Measurements from ENCODE around the gene MMAA.
"Not testable (repeated sequence)": the region's sequence is repeated elsewhere in the genome, so short reads cannot be mapped to it uniquely, and the experiment has no call there.

Gene MMAA

GRCh38 chr4:145635630-145636029 lies 16.4 kb downstream of the MMAA start:
- DNase-seq: no peak

GRCh38 chr4:145639186-145639698 lies 20.1 kb downstream of the MMAA start:
- no peak for DNase-seq

- not testable (repeated sequence) for DNase-seq
Observed at GRCh38 chr4:145640236-145640635, 21.1 kb downstream of the MMAA start.

GRCh38 chr4:145643295-145643694 lies 24.1 kb downstream of the MMAA start:
- DNase-seq: no peak

- no peak for DNase-seq
Observed at GRCh38 chr4:145644699-145645098, 25.5 kb downstream of the MMAA start.

- DNase-seq: no peak
Observed at GRCh38 chr4:145656156-145656555, 37.0 kb downstream of the MMAA start.

- no peak for DNase-seq
Observed at GRCh38 chr4:145660064-145660463, 40.9 kb downstream of the MMAA start.

- DNase-seq: no peak
Observed at GRCh38 chr4:145663194-145663593, 44.0 kb downstream of the MMAA start.

GRCh38 chr4:145665773-145666172 lies 46.6 kb downstream of the MMAA start:
- no peak for DNase-seq

GRCh38 chr4:145670422-145670821 lies 51.2 kb downstream of the MMAA start:
- no peak for DNase-seq

GRCh38 chr4:145679520-145679919 lies 60.3 kb downstream of the MMAA start:
- DNase-seq: no peak

- DNase-seq: no peak
Observed at GRCh38 chr4:145679991-145680455, 60.8 kb downstream of the MMAA start, which contains the start of gene C4orf51. Gene C4orf51, plus strand, starts transcription at chr4:145680146. Its CDS starts 58 bp downstream, at chr4:145680204.

- DNase-seq: no peak
Observed at GRCh38 chr4:145680902-145681301, 61.7 kb downstream of the MMAA start.

- DNase-seq: no peak
Observed at GRCh38 chr4:145681518-145681917, 62.3 kb downstream of the MMAA start.

- no peak for DNase-seq
Observed at GRCh38 chr4:145681956-145682355, 62.8 kb downstream of the MMAA start.

GRCh38 chr4:145686991-145687390 lies 67.8 kb downstream of the MMAA start:
- DNase-seq: no peak

GRCh38 chr4:145690610-145691009 lies 71.4 kb downstream of the MMAA start:
- DNase-seq: no peak

GRCh38 chr4:145691416-145691815 lies 72.2 kb downstream of the MMAA start:
- not testable (repeated sequence) for DNase-seq

GRCh38 chr4:145694929-145695328 lies 75.7 kb downstream of the MMAA start:
- DNase-seq: no peak

GRCh38 chr4:145697332-145697731 lies 78.1 kb downstream of the MMAA start:
- DNase-seq: no peak

GRCh38 chr4:145698507-145698906 lies 79.3 kb downstream of the MMAA start:
- DNase-seq: no peak

GRCh38 chr4:145703850-145704497 lies 84.8 kb downstream of the MMAA start:
- no peak for DNase-seq

- no peak for DNase-seq
Observed at GRCh38 chr4:145709336-145709735, 90.2 kb downstream of the MMAA start.

Data from activated CD4-positive, alpha-beta T cell treated with anti-CD3 and anti-CD28 coated beads for 1 hour (primary cell).